Neural cell (in vitro differentiated cells): ENCODE data around the gene TDP1. TPM values are rescaled to one million over a fixed set of nuclear protein-coding genes. Genes with fewer than 3 reads are reported as not detected.

Experiments used
- H2AFZ ChIP-seq: fragments of 200-600, 300-800 bp; sonication (generic), shearing (Covaris generic); 2 replicates; pipeline ENCODE4 v1.6.0; 2014; ENCODE audit warnings: low read depth, mild to moderate bottlenecking, antibody characterized with exemption, low read length, moderate library complexity
- H3F3A ChIP-seq: fragments of 200-600 bp; shearing (Covaris generic); 2 replicates; pipeline ENCODE4 v1.6.1; 2016; ENCODE audit warnings: mild to moderate bottlenecking, moderate library complexity, mixed read lengths, antibody characterized with exemption, low read length; ENCODE audit not compliant: insufficient read depth, poor library complexity, severe bottlenecking
- H3K27ac ChIP-seq: fragments of 200-600, 300-800 bp; sonication (generic), shearing (Covaris generic); 2 replicates; pipeline ENCODE4 v1.5.1; 2014; ENCODE audit warnings: mild to moderate bottlenecking, low read length, moderate library complexity
- H3K27me3 ChIP-seq: fragments of 300-800, 200-600 bp; sonication (generic), shearing (Covaris generic); 2 replicates; pipeline ENCODE4 v1.6.0; 2014; ENCODE audit warnings: mild to moderate bottlenecking, low read depth, low read length, moderate library complexity; ENCODE audit not compliant: insufficient read depth
- H3K36me3 ChIP-seq: fragments of 300-800, 200-600 bp; sonication (generic), shearing (Covaris generic); 2 replicates; pipeline ENCODE4 v1.5.1; 2014; ENCODE audit warnings: mild to moderate bottlenecking, antibody characterized with exemption, low read length, moderate library complexity; ENCODE audit not compliant: insufficient read depth
- H3K4me2 ChIP-seq: fragments of 300-800, 200-600 bp; sonication (generic), shearing (Covaris generic); 2 replicates; pipeline ENCODE4 v1.6.0; 2014; ENCODE audit warnings: mild to moderate bottlenecking, low read length
- H3K4me3 ChIP-seq: fragments of 300-800, 200-600 bp; sonication (generic), shearing (Covaris generic); 2 replicates; pipeline ENCODE4 v1.5.1; 2014; ENCODE audit warnings: mild to moderate bottlenecking, low read length, moderate library complexity
- H3K79me2 ChIP-seq: fragments of 200-600 bp; shearing (Covaris generic); replicated peaks from 2 replicates; pipeline ENCODE4 v1.6.0; 2014; ENCODE audit warnings: mild to moderate bottlenecking, low read length, moderate library complexity; ENCODE audit not compliant: insufficient read depth
- H3K9ac ChIP-seq: fragments of 300-800, 200-600 bp; sonication (generic), shearing (Covaris generic); 2 replicates; pipeline ENCODE4 v1.6.1; 2016; ENCODE audit warnings: mild to moderate bottlenecking, low read length, mixed read lengths
- H3K9me2 ChIP-seq: fragments of 200-600 bp; shearing (Covaris generic); 2 replicates; pipeline ENCODE4 v1.6.1; 2016; ENCODE audit warnings: mild to moderate bottlenecking, low read length, mixed read lengths; ENCODE audit not compliant: insufficient read depth
- H3K9me3 ChIP-seq: fragments of 200-600, 300-800 bp; sonication (generic), shearing (Covaris generic); 2 replicates; pipeline ENCODE4 v1.6.1; 2016; ENCODE audit warnings: mild to moderate bottlenecking, mixed run types, low read length, moderate library complexity, mixed read lengths
- H4K20me1 ChIP-seq: fragments of 200-600 bp; shearing (Covaris generic); 2 replicates; pipeline ENCODE4 v1.6.1; 2016; ENCODE audit warnings: mild to moderate bottlenecking, mixed run types; ENCODE audit not compliant: insufficient read depth
- CTCF ChIP-seq: fragments of 450-650 bp; IDR thresholded peaks from 2 replicates; pipeline ENCODE4 v1.5.1; 2014; ENCODE audit warnings: antibody characterized with exemption, mild to moderate bottlenecking, moderate library complexity; ENCODE audit not compliant: poor library complexity, severe bottlenecking
- EP300 ChIP-seq: fragments of 450-650 bp; conservative IDR thresholded peaks from 2 replicates; pipeline ENCODE4 v1.6.1; 2014; ENCODE audit warnings: antibody characterized with exemption, mild to moderate bottlenecking, moderate library complexity; ENCODE audit not compliant: poor library complexity, severe bottlenecking
- EZH2 ChIP-seq: fragments of 200-600, 300-800 bp; shearing (Covaris generic), sonication (generic); IDR thresholded peaks from 2 replicates; pipeline ENCODE4 v1.6.1; 2014; ENCODE audit warnings: antibody characterized with exemption, low read length, borderline replicate concordance, mild to moderate bottlenecking; ENCODE audit not compliant: insufficient read depth, poor library complexity, severe bottlenecking
- MXI1 ChIP-seq: fragments of 450-650 bp; conservative IDR thresholded peaks from 2 replicates; pipeline ENCODE4 v1.6.1; 2014; ENCODE audit warnings: antibody characterized with exemption, mild to moderate bottlenecking; ENCODE audit not compliant: poor library complexity, severe bottlenecking
- POLR2AphosphoS5 ChIP-seq: IDR thresholded peaks from 2 replicates; pipeline ENCODE4 v1.6.1; 2012
- RAD21 ChIP-seq: fragments of 450-650 bp; conservative IDR thresholded peaks from 2 replicates; pipeline ENCODE4 v1.6.1; 2014; ENCODE audit warnings: antibody characterized with exemption, mild to moderate bottlenecking, moderate library complexity
- SMC3 ChIP-seq: fragments of 450-650 bp; conservative IDR thresholded peaks from 2 replicates; pipeline ENCODE4 v1.6.1; 2014; ENCODE audit warnings: antibody characterized with exemption, mild to moderate bottlenecking, moderate library complexity; ENCODE audit not compliant: poor library complexity
- TAF1 ChIP-seq: IDR thresholded peaks from 2 replicates; pipeline ENCODE4 v1.6.1; 2012; ENCODE audit warnings: low read depth
- polyA plus RNA-seq: library from polyadenylated mRNA; depleted of rRNA; stranded (reverse); fragments of >200 nt; gene quantifications from 2 replicates; pipeline ENCODE4 v1.2.3, GENCODE V29; 2014
- TF ChIP-seq, protein P1 (sequence below): IDR thresholded peaks from 2 replicates; pipeline ENCODE4 v1.6.1; 2012; ENCODE audit warnings: borderline replicate concordance

Gene TDP1
- polyA plus RNA-seq, 1 donor from 2014 or later, result 29.1 TPM

GRCh38 chr14:90045616-90046015 lies 89.9 kb downstream of the TDP1 start:
- H3K36me3 ChIP-seq, result peaks cover 12% of the 10 kb centered on the region
- no peaks in the 10 kb centered on the region for H3K27me3 ChIP-seq
- H3F3A ChIP-seq, result no peaks in the 10 kb centered on the region
- no peak overlapping the region for H3K4me3 ChIP-seq
- H2AFZ ChIP-seq, result no peak overlapping the region
- H4K20me1 ChIP-seq, result no peaks in the 10 kb centered on the region
- no peaks in the 10 kb centered on the region for H3K9me2 ChIP-seq
- no peak overlapping the region for H3K27ac ChIP-seq
- no peak overlapping the region for H3K4me2 ChIP-seq
- TF ChIP-seq CTCF (no peak), RAD21 (no peak), SMC3 (no peak), TAF1 (no peak), POLR2AphosphoS5 (no peak), EZH2 (no peak), EP300 (no peak), MXI1 (no peak)
- TF ChIP-seq, protein P1, sequence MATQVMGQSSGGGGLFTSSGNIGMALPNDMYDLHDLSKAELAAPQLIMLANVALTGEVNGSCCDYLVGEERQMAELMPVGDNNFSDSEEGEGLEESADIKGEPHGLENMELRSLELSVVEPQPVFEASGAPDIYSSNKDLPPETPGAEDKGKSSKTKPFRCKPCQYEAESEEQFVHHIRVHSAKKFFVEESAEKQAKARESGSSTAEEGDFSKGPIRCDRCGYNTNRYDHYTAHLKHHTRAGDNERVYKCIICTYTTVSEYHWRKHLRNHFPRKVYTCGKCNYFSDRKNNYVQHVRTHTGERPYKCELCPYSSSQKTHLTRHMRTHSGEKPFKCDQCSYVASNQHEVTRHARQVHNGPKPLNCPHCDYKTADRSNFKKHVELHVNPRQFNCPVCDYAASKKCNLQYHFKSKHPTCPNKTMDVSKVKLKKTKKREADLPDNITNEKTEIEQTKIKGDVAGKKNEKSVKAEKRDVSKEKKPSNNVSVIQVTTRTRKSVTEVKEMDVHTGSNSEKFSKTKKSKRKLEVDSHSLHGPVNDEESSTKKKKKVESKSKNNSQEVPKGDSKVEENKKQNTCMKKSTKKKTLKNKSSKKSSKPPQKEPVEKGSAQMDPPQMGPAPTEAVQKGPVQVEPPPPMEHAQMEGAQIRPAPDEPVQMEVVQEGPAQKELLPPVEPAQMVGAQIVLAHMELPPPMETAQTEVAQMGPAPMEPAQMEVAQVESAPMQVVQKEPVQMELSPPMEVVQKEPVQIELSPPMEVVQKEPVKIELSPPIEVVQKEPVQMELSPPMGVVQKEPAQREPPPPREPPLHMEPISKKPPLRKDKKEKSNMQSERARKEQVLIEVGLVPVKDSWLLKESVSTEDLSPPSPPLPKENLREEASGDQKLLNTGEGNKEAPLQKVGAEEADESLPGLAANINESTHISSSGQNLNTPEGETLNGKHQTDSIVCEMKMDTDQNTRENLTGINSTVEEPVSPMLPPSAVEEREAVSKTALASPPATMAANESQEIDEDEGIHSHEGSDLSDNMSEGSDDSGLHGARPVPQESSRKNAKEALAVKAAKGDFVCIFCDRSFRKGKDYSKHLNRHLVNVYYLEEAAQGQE, result no peak
- H3K79me2 ChIP-seq, result no peaks in the 10 kb centered on the region
- H3K9me3 ChIP-seq, result no peaks in the 10 kb centered on the region
- H3K9ac ChIP-seq, result no peak overlapping the region

GRCh38 chr14:90049390-90049789 lies 93.7 kb downstream of the TDP1 start:
- H3K9ac ChIP-seq, result no peak overlapping the region
- no peak overlapping the region for H3K27ac ChIP-seq
- TF ChIP-seq POLR2AphosphoS5 (no peak), EZH2 (no peak), EP300 (no peak), SMC3 (no peak), CTCF (no peak), TAF1 (no peak), RAD21 (no peak), MXI1 (no peak)
- TF ChIP-seq, protein P1, result no peak
- H3K4me2 ChIP-seq, result no peak overlapping the region
- no peaks in the 10 kb centered on the region for H3F3A ChIP-seq
- H3K4me3 ChIP-seq, result no peak overlapping the region
- no peaks in the 10 kb centered on the region for H3K79me2 ChIP-seq
- no peaks in the 10 kb centered on the region for H4K20me1 ChIP-seq
- H3K9me2 ChIP-seq, result no peaks in the 10 kb centered on the region
- H3K27me3 ChIP-seq, result no peaks in the 10 kb centered on the region
- H2AFZ ChIP-seq, result no peak overlapping the region
- peaks cover 6% of the 10 kb centered on the region for H3K36me3 ChIP-seq
- no peaks in the 10 kb centered on the region for H3K9me3 ChIP-seq
